Heart right ventricle (tissue), 16 donors: Measurements from ENCODE around the gene CDC23. TPM values are rescaled to one million over a fixed set of nuclear protein-coding genes. Genes with fewer than 3 reads are reported as not detected.
A peak's percentile ranks its signal among the peaks of the same experiment; 100 is the strongest.

Source experiments
- ATAC-seq, 8 donors: fragments of 200-7000 bp; cut with Tn5 transposase; one replicate each; pipeline ENCODE4 v1.9.1; 2020; ENCODE audit warnings: mild to moderate bottlenecking in 8 of 8, moderate library complexity in 8 of 8, moderate number of reproducible peaks in 1 of 8
- DNase-seq, 2 donors: peaks; one replicate each; pipeline ENCODE4 v3.0.0-alpha.2; 2020
- H3K27ac ChIP-seq, 10 donors: fragments of 200-600 bp; sonication (generic) in 2 of 10; one replicate each; pipeline versions ENCODE4 v1.5.0 to v1.8.0; 2020 to 2022; ENCODE audit warnings: mild to moderate bottlenecking in 3 of 10
- H3K27me3 ChIP-seq, 7 donors: fragments of 200-600 bp; one replicate each; pipeline ENCODE4 v1.8.0; 2021 to 2022; ENCODE audit warnings: mild to moderate bottlenecking in 2 of 7
- H3K36me3 ChIP-seq, 9 donors: fragments of 200-600 bp; sonication (generic) in 1 of 9; one replicate each; pipeline versions ENCODE4 v1.5.0 to v1.8.0; 2020 to 2022; ENCODE audit warnings: mild to moderate bottlenecking in 2 of 9
- H3K4me1 ChIP-seq, 9 donors: fragments of 200-600 bp; sonication (generic) in 1 of 9; one replicate each; pipeline versions ENCODE4 v1.5.0 to v1.8.0; 2020 to 2022; ENCODE audit warnings: mild to moderate bottlenecking in 4 of 9
- H3K4me3 ChIP-seq, 10 donors: fragments of 200-600 bp; sonication (generic) in 2 of 10; one replicate each; pipeline versions ENCODE4 v1.5.0 to v1.8.0; 2020 to 2022; ENCODE audit warnings: mild to moderate bottlenecking in 7 of 10, moderate library complexity in 2 of 10
- H3K9me3 ChIP-seq, 11 donors: fragments of 200-600 bp in 10 of 11; sonication (generic) in 2 of 11; one replicate each; pipeline versions ENCODE4 v1.5.0 to v1.8.0; 2013 to 2022; ENCODE audit warnings: mild to moderate bottlenecking in 2 of 11, control low read depth in 1 of 11, moderate library complexity in 1 of 11
- CTCF ChIP-seq, 9 donors: fragments of 200-600 bp; sonication (generic) in 2 of 9; IDR thresholded peaks; one replicate each; pipeline versions ENCODE4 v1.5.0 to v1.8.0; 2021 to 2022; ENCODE audit warnings: antibody characterized with exemption in 9 of 9, mild to moderate bottlenecking in 5 of 9, moderate library complexity in 1 of 9
- whole genome bisulfite sequencing, 2 donors: extraction: QIAGEN DNeasy Blood & Tissue Kit; methylation state at CpG; one replicate each; pipeline ENCODE4 v1.1.7; 2013; ENCODE audit warnings: inconsistent platforms in 1 of 2; 5-methylcytosine and 5-hydroxymethylcytosine counted together
- intact Hi-C, 10 donors: fragments of 100-400 bp; cut with DNase I; formaldehyde crosslinking; loops; one replicate each; pipeline versions ENCODE4 v1.11.1 to v1.14.2; 2022
- polyA plus RNA-seq, 2 donors: library from polyadenylated mRNA; stranded (reverse); fragments of 200-250 nt; gene quantifications; one replicate each; pipeline ENCODE4 v1.2.3, GENCODE V29; 2013
- total RNA-seq, 10 donors: library from RNA; stranded (reverse); fragmentation: NEBNext Ultra II Directional in 3 of 10; extraction: Animal tissue kit (Norgen Biotek cat#: 25700) in 3 of 10; gene quantifications; one replicate each; pipeline versions ENCODE4 v1.2.1 to v1.2.4, GENCODE V29; 2021 to 2023
- donor health status: Arrhythmogenic right ventricular cardiomyopathy.
- donor health status: ischemic (EF 13 %, LVEDD 7.1; RV severe dilation, severe dysfunction).
- donor health status: healthy with polysubstance abuse.
- donor health status: DM: no; HTN: yes; CAD: no.
- donor health status: DM: no; HTN: no; CAD: no.
- donor health status: ischemic (EF 25% LVEDD 6.9; RV normal size, moderate dysfunction).
- donor health status: ischemic (EF 25% LVEDD 5.7; RV mildly dilated, moderate dysfunction).
- donor health status: healthy.
- donor health status: DM: yes; HTN: yes; CAD: no.
- donor health status: Ischemic cardiomyopathy.
- donor health status: ischemic (EF 35%, LVEDD 5.7; RV mildly dilated, moderate dysfunction).
- donor health status: nonischemic (EF 11% LVEDD 7.7; RV severe dilation, severe dysfunction).
- donor health status: DM: yes; HTN: yes; CAD: no.
- donor health status: PGD.
- donor health status: ischemic (EF 29% LVEDD 5.4; RV normal size, mild dysfunction).
- donor health status: nonischemic (EF 23%, LVEDD 6.1; RV moderate dilation, normal function).

The CDC23 gene
- total and polyA plus RNA-seq, 12 donors: 10.5 to 23.0 (median 16.5) TPM

- Histone ChIP-seq H3K4me3 (peak within 1 kb of the TSS; percentile 33 to 78 (median 64)), H3K27ac (peak within 1 kb of the TSS in 1 of 10 donors; percentile 19), H3K36me3 (no peaks in the 10 kb centered on the region), H3K9me3 (no peaks in the 10 kb centered on the region), H3K27me3 (peaks cover 0 to 44% (median 0%) of the 10 kb centered on the region in 7 donors), H3K4me1 (peaks cover 0 to 12% (median 0%) of the 10 kb centered on the region in 9 donors)
- intact Hi-C loops: loop anchor here in 6 of 10 donors (5.0 to 10.0 kb wide), 3 partner anchors 62 to 384 kb away; partner anchors contain the start of gene HNRNPA0 (in 2 of the 6)
- no peak for TF ChIP-seq CTCF (IDR thresholded peaks at IDR 0.05)
- WGBS, 2 donors: 5 to 8% methylated on average over 31 of the region's 31 CpGs
- peak; percentile 82 to 95 (median 92) for ATAC-seq
- DNase-seq: peak; percentile 57 to 61
These were observed 74.0 kb downstream of the CDC23 start, which contains the start of gene NME5 for GRCh38 chr5:138138949-138139780. TSS of gene NME5 (minus strand) at chr5:138139428. CDS start at chr5:138138780, 648 bp downstream.

Other genes starting within 250 kb of the CDC23 start
- gene FAM13B, start 180.2 kb downstream of the CDC23 start, total RNA-seq: 10 to 100 TPM; 22.4 to 47.4 (median 32.1) TPM
- 10 to 100 TPM in 1 of 2 donors, 1 to 10 TPM in 1; 8.8 to 12.1 TPM for gene FAM13B, start 180.2 kb downstream of the CDC23 start, polyA plus RNA-seq
- not detected for gene WNT8A, start 129.3 kb downstream of the CDC23 start, total RNA-seq
- not detected for gene WNT8A, start 129.3 kb downstream of the CDC23 start, polyA plus RNA-seq
- gene NME5, start 73.9 kb downstream of the CDC23 start, total RNA-seq: 1 to 10 TPM; 2.0 to 5.9 (median 3.9) TPM
- 1 to 10 TPM; 3.3 to 9.4 TPM for gene NME5, start 73.9 kb downstream of the CDC23 start, polyA plus RNA-seq
- 10 to 100 TPM; 16.6 to 33.3 (median 22.7) TPM for gene BRD8, start 34.7 kb downstream of the CDC23 start, total RNA-seq
- gene BRD8, start 34.7 kb downstream of the CDC23 start, polyA plus RNA-seq: 10 to 100 TPM; 13.0 to 35.9 TPM
- 1 to 10 TPM in 2 of 10 donors, under 1 TPM in 6, not detected in 2; 0.13 to 9.3 (median 0.55) TPM for gene KIF20A, start 34.2 kb downstream of the CDC23 start, total RNA-seq
- under 1 TPM; 0.12 to 0.29 TPM for gene KIF20A, start 34.2 kb downstream of the CDC23 start, polyA plus RNA-seq
- 1 to 10 TPM in 1 of 10 donors, under 1 TPM in 8, not detected in 1; 0.15 to 1.7 (median 0.87) TPM for gene GFRA3, start 61.3 kb upstream of the CDC23 start, total RNA-seq
- 1 to 10 TPM in 1 of 2 donors, under 1 TPM in 1; 0.59 to 1.4 TPM for gene GFRA3, start 61.3 kb upstream of the CDC23 start, polyA plus RNA-seq
- gene CDC25C, start 118.5 kb upstream of the CDC23 start, total RNA-seq: under 1 TPM in 5 of 10 donors, not detected in 5; 0.13 to 0.74 (median 0.38) TPM
- gene CDC25C, start 118.5 kb upstream of the CDC23 start, polyA plus RNA-seq: under 1 TPM in 1 of 2 donors, not detected in 1; 0.03 TPM
- gene FAM53C, start 124.9 kb upstream of the CDC23 start, total RNA-seq: 10 to 100 TPM; 20.4 to 29.9 (median 25.1) TPM
- 10 to 100 TPM in 1 of 2 donors, 1 to 10 TPM in 1; 8.8 to 14.9 TPM for gene FAM53C, start 124.9 kb upstream of the CDC23 start, polyA plus RNA-seq
- gene KDM3B, start 139.4 kb upstream of the CDC23 start, total RNA-seq: 10 to 100 TPM; 31.9 to 57.3 (median 48.3) TPM
- 10 to 100 TPM; 11.9 to 22.4 TPM for gene KDM3B, start 139.4 kb upstream of the CDC23 start, polyA plus RNA-seq
- gene REEP2, start 225.7 kb upstream of the CDC23 start, total RNA-seq: 10 to 100 TPM in 2 of 10 donors, 1 to 10 TPM in 8; 2.0 to 17.3 (median 8.0) TPM
- 10 to 100 TPM in 1 of 2 donors, 1 to 10 TPM in 1; 2.3 to 10.8 TPM for gene REEP2, start 225.7 kb upstream of the CDC23 start, polyA plus RNA-seq